ENCODE measurements around the gene LIMS1.
"Not testable (repeated sequence)": the region's sequence is repeated elsewhere in the genome, so short reads cannot be mapped to it uniquely, and the experiment has no call there.

Gene LIMS1

GRCh38 chr2:108637304-108637669 lies 103.0 kb downstream of the LIMS1 start:
- DNase-seq, result no peak

- DNase-seq, result no peak
These were observed 106.5 kb downstream of the LIMS1 start for GRCh38 chr2:108640731-108641130.

DNA sequence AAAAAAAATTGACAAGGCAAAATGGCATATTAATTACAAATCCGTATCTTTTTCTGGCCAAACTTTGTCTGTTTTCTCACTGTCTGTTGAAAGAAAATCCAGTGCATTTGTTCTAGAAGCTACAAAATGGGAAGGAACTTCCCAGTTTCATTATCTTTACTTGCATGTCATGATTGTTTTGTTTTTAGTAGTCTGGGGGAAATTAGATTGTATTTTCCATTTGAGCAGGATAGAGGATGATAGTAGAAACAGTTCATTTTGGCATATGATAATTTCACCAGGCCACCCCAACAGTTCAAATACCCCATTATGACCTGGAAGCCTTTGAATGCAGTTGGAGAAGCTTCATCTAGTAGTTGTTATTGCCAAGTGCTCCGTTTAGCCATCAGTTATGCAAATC lies 107.5 kb downstream of the LIMS1 start:
- DNase-seq, result no peak

- DNase-seq, result no peak
These were observed 109.1 kb downstream of the LIMS1 start for GRCh38 chr2:108643261-108643849.

GRCh38 chr2:108643862-108644261 lies 109.6 kb downstream of the LIMS1 start:
- DNase-seq, result not testable (repeated sequence)

- not testable (repeated sequence) for DNase-seq
These were observed 110.2 kb downstream of the LIMS1 start for GRCh38 chr2:108644446-108644845.

DNA sequence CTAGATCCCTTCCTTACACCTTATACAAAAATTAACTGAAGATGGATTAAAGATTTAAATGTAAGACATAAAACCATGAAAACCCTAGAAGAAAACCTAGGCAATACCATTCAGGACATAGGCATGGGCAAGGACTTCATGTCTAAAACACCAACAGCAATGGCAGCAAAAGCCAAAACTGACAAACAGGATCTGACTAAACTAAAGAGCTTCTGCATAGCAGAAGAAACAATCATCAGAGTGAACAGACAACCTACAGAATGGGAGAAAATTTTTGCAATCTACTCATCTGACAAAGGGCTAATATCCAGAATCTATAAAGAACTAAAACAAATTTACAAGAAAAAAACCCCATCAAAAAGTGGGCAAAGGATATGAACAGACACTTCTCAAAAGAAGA lies 114.5 kb downstream of the LIMS1 start:
- not testable (repeated sequence) for DNase-seq

DNA sequence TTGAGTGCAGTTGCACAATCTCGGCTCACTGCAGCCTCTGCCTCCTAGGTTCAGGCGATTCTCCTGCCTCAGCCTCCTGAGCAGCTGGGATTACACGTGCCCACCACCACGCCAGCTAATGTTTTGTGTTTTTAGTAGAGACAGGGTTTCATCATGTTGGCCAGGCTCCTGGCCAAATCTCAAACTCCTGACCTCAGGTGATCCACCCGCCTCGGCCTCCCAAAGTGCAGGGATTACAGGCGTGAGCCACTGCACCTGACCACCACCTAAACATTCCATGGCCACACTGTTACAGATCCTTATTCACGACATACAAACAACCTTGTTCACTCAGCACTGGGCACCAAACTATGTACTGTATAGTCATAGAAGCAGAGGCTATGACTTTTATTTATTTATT lies 116.2 kb downstream of the LIMS1 start:
- not testable (repeated sequence) for DNase-seq

- not testable (repeated sequence) for DNase-seq
These were observed 117.2 kb downstream of the LIMS1 start for GRCh38 chr2:108651468-108651867.

DNA sequence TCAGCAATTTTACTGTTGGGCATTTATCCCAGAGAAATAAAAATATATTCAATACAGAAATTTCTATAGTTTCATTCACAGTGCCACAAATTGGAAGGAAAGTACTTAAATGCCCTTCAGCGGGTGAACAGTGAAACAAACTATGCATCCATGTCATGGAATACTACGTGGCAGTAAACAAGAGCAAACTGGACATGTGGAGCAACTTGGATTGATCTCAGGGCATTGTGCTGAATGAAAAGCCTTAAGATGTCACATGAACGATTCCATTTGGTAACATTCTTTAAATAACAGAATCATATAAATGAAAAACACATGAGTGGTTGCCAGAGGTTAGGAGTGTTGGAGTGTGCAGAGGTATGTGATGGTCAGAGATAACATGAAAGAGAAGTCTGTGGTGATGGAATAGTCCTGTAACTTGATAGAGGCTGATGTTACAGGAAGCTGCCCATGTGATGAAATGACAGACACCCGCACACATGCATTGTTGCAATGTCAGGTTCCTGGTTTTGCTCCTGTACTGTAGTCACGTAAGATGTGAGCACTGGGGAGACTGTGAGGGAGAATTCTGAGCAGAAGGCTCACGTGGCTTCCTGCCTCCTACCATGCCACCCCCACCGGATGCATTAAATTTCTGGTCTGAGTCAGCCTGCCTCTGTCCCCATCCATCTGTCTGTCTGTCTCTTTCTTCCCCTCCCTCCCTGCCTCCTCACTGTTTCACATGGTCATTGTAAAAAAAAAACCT lies 118.1 kb downstream of the LIMS1 start:
- peak; percentile 50 for DNase-seq

DNA sequence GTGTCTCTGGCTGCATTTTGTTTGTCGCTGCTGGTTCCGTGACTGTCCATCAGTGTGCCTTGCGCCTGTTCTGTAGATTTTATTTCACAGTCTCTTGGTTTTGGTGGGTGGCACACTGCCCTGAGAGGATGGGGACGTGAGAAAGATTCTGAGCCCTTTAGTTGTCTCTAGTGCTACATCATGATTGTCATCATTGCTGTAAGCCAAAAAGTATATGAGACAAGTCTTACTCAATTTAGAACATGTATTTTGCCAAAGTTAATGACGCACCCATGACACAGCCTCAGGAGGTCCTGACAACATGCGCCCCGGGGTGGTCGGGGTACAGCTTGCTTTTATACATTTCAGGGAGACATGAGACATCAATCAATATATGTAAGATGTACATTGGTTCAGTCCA lies 119.2 kb downstream of the LIMS1 start:
- not testable (repeated sequence) for DNase-seq

- DNase-seq, result not testable (repeated sequence)
These were observed 119.6 kb downstream of the LIMS1 start for GRCh38 chr2:108653849-108654248.

DNA sequence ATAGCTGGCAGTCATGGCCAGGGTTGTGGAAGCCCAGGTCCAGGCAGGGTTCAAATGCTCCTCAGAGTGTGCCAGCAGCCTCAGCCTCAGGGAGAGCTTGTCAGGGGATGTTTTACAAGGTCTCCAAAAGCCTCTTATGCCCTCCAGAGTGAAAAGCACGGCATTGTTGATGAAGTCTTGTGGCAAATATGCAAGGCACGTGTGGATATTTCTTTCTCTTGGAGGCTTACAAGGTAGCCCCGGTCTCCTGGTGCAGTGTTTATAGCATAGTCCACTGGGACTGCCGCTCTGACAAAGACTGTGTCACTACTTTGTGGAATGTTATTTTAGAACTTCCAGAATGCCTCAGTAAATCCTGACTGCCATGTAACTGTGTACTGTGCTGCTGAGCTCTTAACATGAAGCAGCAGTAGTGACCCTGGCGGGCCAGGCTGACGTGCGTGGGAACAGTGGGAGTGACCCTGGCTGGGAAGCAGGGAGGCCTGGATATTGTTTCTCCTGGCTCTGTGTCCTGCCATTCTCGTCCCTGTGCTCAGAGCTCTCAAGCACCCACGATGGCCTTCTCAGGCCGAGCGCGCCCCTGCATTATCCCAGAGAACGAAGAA lies 120.4 kb downstream of the LIMS1 start:
- not testable (repeated sequence) for DNase-seq

DNA sequence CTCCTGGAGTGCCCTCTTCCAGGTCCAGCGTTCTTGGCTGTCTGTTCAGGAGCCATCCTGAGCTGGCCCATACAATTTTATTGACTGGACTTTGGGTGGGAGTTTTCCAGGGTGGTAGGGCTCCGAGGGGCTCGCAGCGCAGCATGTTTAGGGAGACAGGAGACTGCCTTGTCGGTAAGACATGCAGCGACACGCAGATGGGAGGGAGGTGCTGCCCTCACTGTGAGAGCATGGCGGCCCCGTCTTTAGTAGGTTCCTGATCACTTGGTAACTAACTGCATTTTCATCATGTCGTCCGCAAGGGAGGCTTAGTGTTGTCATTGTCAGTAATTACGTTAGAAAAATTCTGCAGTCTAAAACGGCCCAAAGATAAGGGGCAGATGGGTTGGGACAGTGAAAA lies 121.0 kb downstream of the LIMS1 start:
- not testable (repeated sequence) for DNase-seq

DNA sequence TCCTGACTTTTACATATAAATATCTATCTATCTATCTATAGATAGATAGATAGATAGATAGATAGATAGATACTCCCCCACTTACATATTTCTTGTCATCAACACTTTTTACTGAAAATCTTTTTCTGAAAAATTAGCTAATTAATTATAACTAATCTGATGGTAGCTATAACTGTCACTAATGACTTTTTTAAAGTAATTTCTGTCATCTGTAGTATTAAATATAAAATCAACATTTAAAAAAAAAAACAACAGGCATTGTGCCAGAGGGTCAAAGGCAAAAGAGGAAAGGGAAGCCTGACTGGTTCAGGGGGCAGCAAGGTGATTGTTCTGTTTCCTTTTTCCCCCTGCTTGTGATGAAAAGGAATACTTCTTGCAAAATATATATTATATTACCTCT lies 122.0 kb downstream of the LIMS1 start:
- DNase-seq, result not testable (repeated sequence)

DNA sequence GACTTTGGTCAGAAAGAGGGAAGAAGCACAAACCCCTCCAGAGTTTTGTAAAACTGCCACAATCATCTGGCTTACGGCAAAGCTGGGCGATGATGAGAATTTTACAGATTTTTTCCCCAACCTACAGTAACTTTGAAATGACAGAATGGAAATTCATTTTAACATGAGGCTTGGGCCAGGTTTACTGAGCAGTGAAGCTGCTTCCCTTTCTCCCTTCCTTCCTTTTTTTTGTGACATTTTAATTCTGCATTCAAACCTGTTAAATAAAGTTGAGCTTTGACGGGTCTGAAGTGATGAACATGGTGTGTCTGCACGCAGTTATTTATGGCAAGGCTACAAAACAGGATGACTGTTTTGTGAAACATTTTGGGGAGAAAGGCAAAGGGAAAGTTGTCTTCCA lies 123.2 kb downstream of the LIMS1 start:
- DNase-seq, result not testable (repeated sequence)

DNA sequence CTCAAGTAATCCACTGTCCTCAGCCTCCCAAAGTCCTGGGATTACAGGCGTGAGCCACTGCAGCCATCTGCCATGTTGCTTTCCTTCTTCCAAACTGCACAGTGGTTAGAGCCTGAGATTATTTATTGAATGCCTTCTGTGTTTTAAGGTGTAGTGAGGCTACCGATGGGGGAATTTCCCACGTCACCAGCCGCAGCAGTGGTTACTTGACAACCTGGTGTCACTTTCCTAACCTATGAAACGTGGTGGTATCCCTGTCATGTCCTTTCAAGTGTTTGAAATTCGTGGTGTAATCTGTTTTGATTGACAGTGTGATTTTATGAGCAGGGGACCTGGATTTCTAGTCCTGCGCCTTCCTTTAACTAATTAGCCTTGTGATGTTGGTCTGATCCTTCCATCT lies 124.3 kb downstream of the LIMS1 start:
- DNase-seq, result not testable (repeated sequence)

- DNase-seq, result not testable (repeated sequence)
These were observed 127.2 kb downstream of the LIMS1 start for GRCh38 chr2:108661493-108661892.

DNA sequence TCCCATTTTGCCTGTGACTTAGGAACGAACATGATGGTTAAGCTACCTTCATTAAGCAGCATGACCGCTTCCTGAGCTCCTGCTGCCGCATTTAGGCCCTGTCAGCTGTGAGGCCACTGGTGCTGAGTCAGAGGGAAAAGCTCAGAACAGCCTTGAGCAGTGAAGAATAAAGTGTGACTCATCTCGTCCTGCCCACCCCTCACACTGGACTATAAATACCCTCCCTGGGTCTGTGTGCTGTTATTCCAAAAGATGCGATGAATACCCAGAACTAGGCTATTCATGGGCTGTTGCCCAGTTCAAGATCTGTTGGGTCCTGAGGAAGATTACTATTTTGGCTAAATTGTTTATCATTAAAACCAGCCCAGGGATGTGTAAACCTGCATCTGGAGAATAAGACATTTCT lies 127.9 kb downstream of the LIMS1 start:
- not testable (repeated sequence) for DNase-seq

GRCh38 chr2:108663346-108663745 lies 129.1 kb downstream of the LIMS1 start:
- not testable (repeated sequence) for DNase-seq

DNA sequence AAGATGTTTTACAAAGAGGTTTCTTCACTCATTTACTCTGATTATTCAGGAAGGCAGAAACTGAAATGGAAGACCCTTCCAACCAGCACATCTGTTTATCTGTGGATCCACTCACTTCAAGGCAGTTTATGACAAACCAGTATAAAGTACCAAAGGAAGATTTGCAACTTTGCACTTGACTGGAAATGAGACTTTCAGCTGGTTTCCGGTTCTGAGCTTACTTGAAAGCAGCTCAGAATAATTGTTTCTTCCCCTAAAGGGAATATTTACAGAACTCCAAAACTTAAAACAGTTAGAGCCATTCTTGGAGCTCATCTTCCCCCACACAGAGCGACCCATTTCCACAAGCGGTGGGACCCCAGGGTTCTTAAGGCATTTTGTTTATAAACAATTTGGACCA lies 129.8 kb downstream of the LIMS1 start:
- not testable (repeated sequence) for DNase-seq

DNA sequence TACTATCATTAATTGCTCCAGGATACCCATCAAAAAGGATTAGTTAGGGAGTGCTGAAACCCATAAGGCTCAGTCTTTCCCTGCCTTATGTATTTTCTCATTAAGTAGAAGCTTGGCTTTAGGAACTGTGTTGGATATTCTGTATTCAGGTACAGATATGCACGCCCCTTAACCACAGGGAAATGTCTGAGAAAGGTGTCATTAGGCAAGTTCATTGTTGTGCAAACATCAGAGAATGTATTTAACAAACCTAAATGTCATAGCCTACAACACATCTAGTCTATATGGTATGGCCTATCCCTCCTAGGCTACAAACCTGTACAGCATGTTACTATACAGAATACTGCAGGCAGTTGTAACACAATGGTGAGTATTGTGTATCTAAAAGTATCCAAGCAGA lies 130.7 kb downstream of the LIMS1 start:
- not testable (repeated sequence) for DNase-seq

DNA sequence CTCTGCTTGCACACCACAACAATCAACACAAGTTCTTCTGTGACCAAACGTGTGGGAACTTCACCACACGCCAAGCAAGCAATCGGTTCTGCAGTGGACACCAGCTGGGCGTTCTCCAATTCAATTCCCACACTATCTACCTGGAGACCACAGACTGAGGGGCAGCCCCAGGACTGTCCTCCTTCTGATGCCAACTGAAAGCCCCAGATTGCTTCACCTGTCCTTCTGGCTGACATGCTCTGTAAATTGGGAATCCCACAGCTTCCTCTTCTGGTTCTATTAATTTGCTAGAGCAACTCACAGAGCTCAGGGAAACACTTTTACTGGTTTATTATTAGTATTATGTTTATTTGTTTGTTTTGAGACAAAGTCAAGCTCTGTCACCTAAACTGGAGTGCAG lies 131.7 kb downstream of the LIMS1 start:
- DNase-seq, result not testable (repeated sequence)

GRCh38 chr2:108667140-108667539 lies 132.9 kb downstream of the LIMS1 start:
- not testable (repeated sequence) for DNase-seq

Measured in CD4-positive, alpha-beta T cell treated with Interleukin-4 for 4 hours (primary cell).